K562 (cell line): ENCODE data around the gene AWAT1. TPM values are rescaled to one million over a fixed set of nuclear protein-coding genes. Genes with fewer than 3 reads are reported as not detected.

Source experiments
- HDAC2 ChIP-seq: fragments of 450-650 bp; IDR thresholded peaks from 2 replicates; pipeline ENCODE4 v1.6.1; 2016; ENCODE audit warnings: mild to moderate bottlenecking
- HDGF ChIP-seq: fragments of 450-650 bp; IDR thresholded peaks from 2 replicates; pipeline ENCODE4 v1.6.1; 2016
- NR2C2 ChIP-seq, 2 experiments: fragments of 200-800 bp in 1 of 2; sonication (Bioruptor generic) in 1 of 2; sonication (generic) in 1 of 2; formaldehyde crosslinking in 1 of 2; IDR thresholded peaks; 2 replicates each; pipeline versions ENCODE4 v1.6.1 to v1.8.0; 2016 to 2022; ENCODE audit warnings: mild to moderate bottlenecking in 1 of 2, missing compliant biosample characterization in 1 of 2, missing genetic modification characterization in 1 of 2, missing genetic modification reagents in 1 of 2
- RCOR1 ChIP-seq, 2 experiments: IDR thresholded peaks; 2 replicates each; pipeline ENCODE4 v1.6.1; 2012; ENCODE audit warnings: low read depth in 2 of 2, low read length in 2 of 2, borderline replicate concordance in 1 of 2, improper control_type of control experiment in 1 of 2
- TEAD4 ChIP-seq, 2 experiments: sonication (generic) in 1 of 2; formaldehyde crosslinking in 1 of 2; IDR thresholded peaks; 2 replicates each; pipeline versions ENCODE4 v1.6.1 to v1.8.0; 2012 to 2022; ENCODE audit warnings: borderline replicate concordance in 1 of 2, inconsistent platforms in 1 of 2, low read length in 1 of 2, mild to moderate bottlenecking in 1 of 2, missing genetic modification reagents in 1 of 2
- ZNF282 ChIP-seq: sonication (generic); formaldehyde crosslinking; IDR thresholded peaks from 2 replicates; pipeline ENCODE4 v1.8.1; 2023; ENCODE audit warnings: missing genetic modification reagents
- ZNF75A ChIP-seq: fragments of 450-650 bp; formaldehyde crosslinking; IDR thresholded peaks from 2 replicates; pipeline ENCODE4 v1.4.0; 2020; ENCODE audit warnings: mild to moderate bottlenecking
- polyA plus RNA-seq, 8 experiments: library from polyadenylated mRNA; depleted of rRNA in 4 of 8; stranded (reverse) in 5 of 8; unstranded in 3 of 8; fragments of >200 nt; fragmentation: Nextera tagmentation in 2 of 8; fragmentation: Illumina TruSeq in 1 of 8; extraction: Ambion mirVana in 2 of 8; extraction: Trizol in 1 of 8; gene quantifications; 2 replicates each; pipeline versions ENCODE4 v1.2.1 to v1.2.3, GENCODE V29; 2011 to 2014; ENCODE audit warnings: inconsistent platforms in 1 of 8, missing spikeins in 1 of 8
- total RNA-seq, 7 experiments: library from RNA; depleted of rRNA in 6 of 7; stranded (reverse); fragments of >200 nt in 6 of 7; fragmentation: Illumina TruSeq in 2 of 7; extraction: Trizol in 2 of 7; gene quantifications; 2 replicates each; pipeline versions ENCODE4 v1.2.1 to v1.2.3, GENCODE V29; 2011 to 2021; ENCODE audit warnings: low replicate concordance in 1 of 7
- TF ChIP-seq, protein P1 (sequence below): fragments of 250-450 bp; sonication (Bioruptor Pico); IDR thresholded peaks from 2 replicates; pipeline ENCODE4 v1.4.0; 2020; ENCODE audit warnings: mild to moderate bottlenecking
- TF ChIP-seq, protein P2 (sequence below), 2 experiments: IDR thresholded peaks; 2 replicates each; pipeline ENCODE4 v1.6.1; 2011; ENCODE audit warnings: borderline replicate concordance in 1 of 2, control low read depth in 1 of 2, low read depth in 1 of 2, low read length in 1 of 2, mild to moderate bottlenecking in 1 of 2, mixed read lengths in 1 of 2, moderate library complexity in 1 of 2; ENCODE audit not compliant: insufficient read depth in 1 of 2, insufficient read length in 1 of 2, poor library complexity in 1 of 2, severe bottlenecking in 1 of 2; ENCODE audit errors: extremely low read depth in 1 of 2
- TF ChIP-seq, protein P3 (sequence below), 2 experiments: IDR thresholded peaks in 1 of 2; conservative IDR thresholded peaks in 1 of 2; 2 replicates each; pipeline ENCODE4 v1.6.1; 2016; ENCODE audit warnings: low read depth in 2 of 2, mild to moderate bottlenecking in 1 of 2, missing compliant biosample characterization in 1 of 2, missing genetic modification characterization in 1 of 2, moderate library complexity in 1 of 2

The AWAT1 gene
- total and polyA plus RNA-seq, 9 of the 15 experiments (the other 6 are each of a cell fraction or from before 2014, with no cell fraction given): not detected

DNA sequence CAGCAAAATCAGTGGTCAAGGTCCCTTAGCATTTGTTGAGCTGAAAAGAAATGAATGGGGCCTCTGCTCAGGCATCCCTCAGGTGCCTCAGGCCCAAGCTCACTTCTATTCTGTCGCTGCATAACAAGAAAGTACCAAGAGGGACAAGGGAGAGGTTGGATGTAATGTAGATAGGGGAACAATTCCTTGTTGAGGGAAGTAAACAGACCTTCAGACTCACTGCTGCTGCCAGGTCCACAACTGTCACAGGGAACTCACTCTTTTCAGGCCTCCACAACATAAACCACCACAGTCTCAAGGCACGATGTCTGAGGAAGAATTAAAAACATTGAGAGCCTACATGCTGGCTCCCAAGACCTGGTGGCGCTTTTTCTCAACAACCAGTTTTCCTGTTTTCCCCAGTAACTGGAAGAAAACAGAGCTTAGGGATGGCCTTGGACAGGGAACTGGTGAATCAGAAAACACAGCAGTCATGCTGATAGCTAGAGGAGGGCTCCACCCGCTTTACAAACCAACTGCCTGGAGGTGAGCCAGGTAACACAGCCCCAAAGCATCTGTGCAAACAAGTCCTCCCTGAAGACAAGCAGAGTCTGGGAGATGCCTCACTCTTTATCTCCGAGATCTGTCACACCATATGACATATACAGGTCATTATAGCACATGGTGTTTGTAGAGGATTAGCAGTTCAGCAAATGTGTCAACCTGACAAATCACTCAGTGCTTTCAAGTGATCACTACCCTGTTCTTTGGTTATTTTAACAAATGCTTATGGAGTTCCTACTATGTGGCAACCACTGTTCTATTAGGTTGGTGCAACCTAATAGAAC lies 14.3 kb upstream of the AWAT1 start (continued):
- TF ChIP-seq, protein P1, sequence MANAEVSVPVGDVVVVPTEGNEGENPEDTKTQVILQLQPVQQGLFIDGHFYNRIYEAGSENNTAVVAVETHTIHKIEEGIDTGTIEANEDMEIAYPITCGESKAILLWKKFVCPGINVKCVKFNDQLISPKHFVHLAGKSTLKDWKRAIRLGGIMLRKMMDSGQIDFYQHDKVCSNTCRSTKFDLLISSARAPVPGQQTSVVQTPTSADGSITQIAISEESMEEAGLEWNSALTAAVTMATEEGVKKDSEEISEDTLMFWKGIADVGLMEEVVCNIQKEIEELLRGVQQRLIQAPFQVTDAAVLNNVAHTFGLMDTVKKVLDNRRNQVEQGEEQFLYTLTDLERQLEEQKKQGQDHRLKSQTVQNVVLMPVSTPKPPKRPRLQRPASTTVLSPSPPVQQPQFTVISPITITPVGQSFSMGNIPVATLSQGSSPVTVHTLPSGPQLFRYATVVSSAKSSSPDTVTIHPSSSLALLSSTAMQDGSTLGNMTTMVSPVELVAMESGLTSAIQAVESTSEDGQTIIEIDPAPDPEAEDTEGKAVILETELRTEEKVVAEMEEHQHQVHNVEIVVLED: no peak
- TF ChIP-seq ZNF282 (CRISPR knock-in tag) (no peak), HDGF (no peak), NR2C2 (CRISPR knock-in tag; IDR thresholded peaks at IDR 0.05) (no peak), NR2C2 (tag; IDR thresholded peaks at IDR 0.05) (no peak), ZNF75A (CRISPR knock-in tag) (no peak), TEAD4 (IDR thresholded peaks at IDR 0.05; ENCODE audit: low read length) (peak; percentile 51; the same call in 1 of the 2 replicates), TEAD4 (CRISPR knock-in tag; IDR thresholded peaks at IDR 0.05; ENCODE audit: borderline replicate concordance) (no peak), RCOR1 (IDR thresholded peaks at IDR 0.05; ENCODE audit: borderline replicate concordance in 1 of 2, low read depth in 2 of 2, low read length in 2 of 2) (0 out of 4 replicates have a peak, but pooled peaks of 1 of the 2 experiments have one; percentile 22), HDAC2 (no peak)
- TF ChIP-seq, protein P2, sequence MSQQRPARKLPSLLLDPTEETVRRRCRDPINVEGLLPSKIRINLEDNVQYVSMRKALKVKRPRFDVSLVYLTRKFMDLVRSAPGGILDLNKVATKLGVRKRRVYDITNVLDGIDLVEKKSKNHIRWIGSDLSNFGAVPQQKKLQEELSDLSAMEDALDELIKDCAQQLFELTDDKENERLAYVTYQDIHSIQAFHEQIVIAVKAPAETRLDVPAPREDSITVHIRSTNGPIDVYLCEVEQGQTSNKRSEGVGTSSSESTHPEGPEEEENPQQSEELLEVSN (IDR thresholded peaks at IDR 0.05; ENCODE audit: borderline replicate concordance in 1 of 2, extremely low read depth in 1 of 2, insufficient read depth in 1 of 2, insufficient read length in 1 of 2, low read depth in 1 of 2, low read length in 1 of 2, poor library complexity in 1 of 2, severe bottlenecking in 1 of 2): no peak
- TF ChIP-seq, protein P3, sequence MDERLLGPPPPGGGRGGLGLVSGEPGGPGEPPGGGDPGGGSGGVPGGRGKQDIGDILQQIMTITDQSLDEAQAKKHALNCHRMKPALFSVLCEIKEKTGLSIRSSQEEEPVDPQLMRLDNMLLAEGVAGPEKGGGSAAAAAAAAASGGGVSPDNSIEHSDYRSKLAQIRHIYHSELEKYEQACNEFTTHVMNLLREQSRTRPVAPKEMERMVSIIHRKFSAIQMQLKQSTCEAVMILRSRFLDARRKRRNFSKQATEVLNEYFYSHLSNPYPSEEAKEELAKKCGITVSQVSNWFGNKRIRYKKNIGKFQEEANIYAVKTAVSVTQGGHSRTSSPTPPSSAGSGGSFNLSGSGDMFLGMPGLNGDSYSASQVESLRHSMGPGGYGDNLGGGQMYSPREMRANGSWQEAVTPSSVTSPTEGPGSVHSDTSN (CRISPR knock-in tag; IDR thresholded peaks at IDR 0.05; ENCODE audit: low read depth): no peak
- TF ChIP-seq, protein P3 (tag; conservative IDR thresholded peaks at IDR 0.05; ENCODE audit: low read depth): peak; percentile 80
- TF ChIP-seq, all 486 proteins: peak for 32
